Testis (tissue), 2 donors: Measurements from ENCODE around the gene ZBTB43.

Experiments
- CTCF ChIP-seq, 3 experiments: fragments of 450-650 bp in 2 of 3; fragments of 200-600 bp in 1 of 3; sonication (generic) in 1 of 3; IDR thresholded peaks; one replicate each; pipeline ENCODE4 v1.5.1; 2016 to 2019; ENCODE audit warnings: antibody characterized with exemption in 3 of 3, mild to moderate bottlenecking in 2 of 3, moderate library complexity in 1 of 3
- POLR2A ChIP-seq: fragments of 450-650 bp; IDR thresholded peaks from one replicate; pipeline ENCODE4 v1.6.1; 2017; ENCODE audit warnings: antibody characterized with exemption, mild to moderate bottlenecking, moderate library complexity

- TF ChIP-seq CTCF (IDR thresholded peaks at IDR 0.05) (no peak), POLR2A (no peak)
These were observed 41.6 kb upstream of the ZBTB43 start for GRCh38 chr9:126763130-126763764.
